Limb (tissue), 2 donors: ENCODE measurements around the gene PKNOX2.

Experiments
- DNase-seq, 2 donors: peaks; one replicate each; pipeline ENCODE4 v3.0.0-alpha.2; 2016; ENCODE audit errors: extremely low spot score in 2 of 2

The PKNOX2 gene, protein sequence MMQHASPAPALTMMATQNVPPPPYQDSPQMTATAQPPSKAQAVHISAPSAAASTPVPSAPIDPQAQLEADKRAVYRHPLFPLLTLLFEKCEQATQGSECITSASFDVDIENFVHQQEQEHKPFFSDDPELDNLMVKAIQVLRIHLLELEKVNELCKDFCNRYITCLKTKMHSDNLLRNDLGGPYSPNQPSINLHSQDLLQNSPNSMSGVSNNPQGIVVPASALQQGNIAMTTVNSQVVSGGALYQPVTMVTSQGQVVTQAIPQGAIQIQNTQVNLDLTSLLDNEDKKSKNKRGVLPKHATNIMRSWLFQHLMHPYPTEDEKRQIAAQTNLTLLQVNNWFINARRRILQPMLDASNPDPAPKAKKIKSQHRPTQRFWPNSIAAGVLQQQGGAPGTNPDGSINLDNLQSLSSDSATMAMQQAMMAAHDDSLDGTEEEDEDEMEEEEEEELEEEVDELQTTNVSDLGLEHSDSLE

DNA sequence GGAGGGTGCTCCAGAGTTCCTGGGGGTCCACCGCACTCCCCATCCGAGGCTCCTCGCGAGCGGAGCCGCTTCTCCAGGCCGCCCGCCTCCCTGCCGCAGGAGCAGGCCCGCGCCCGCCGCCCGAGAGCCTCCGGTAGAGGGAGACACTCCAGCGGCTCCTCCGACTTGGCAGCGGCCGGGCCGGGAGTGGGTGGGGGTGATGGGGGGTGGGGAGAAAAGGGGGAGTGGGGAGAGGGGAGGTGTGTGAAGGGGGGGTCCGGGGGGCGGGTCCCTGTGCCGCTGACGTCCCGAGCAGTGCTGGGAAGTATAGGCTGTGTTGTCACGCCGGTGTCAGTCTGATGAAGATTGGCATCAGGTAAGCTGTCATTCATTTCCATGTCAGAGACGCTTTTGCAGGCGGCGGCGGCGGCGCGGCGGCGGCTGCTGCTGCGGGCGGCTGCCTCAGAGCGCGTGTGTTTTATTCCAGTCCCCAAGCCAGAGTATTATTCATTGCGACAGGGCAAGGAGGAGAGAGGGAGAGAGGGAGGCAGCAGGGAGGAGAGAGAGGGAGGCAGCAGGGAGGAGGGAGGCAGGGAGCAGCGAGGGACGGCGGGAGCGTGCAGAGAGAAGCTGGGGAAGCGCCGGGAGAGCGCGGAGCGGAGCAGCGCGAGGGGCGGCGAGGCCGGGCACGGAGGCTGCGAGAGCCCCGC, at the start of gene PKNOX2:
TSS of gene PKNOX2 (plus strand) at position 330 of the 689 bp plus-strand sequence. CDS start 186,555 bp downstream, outside the sequence.
- peak; percentile 85 to 96 for DNase-seq

DNA sequence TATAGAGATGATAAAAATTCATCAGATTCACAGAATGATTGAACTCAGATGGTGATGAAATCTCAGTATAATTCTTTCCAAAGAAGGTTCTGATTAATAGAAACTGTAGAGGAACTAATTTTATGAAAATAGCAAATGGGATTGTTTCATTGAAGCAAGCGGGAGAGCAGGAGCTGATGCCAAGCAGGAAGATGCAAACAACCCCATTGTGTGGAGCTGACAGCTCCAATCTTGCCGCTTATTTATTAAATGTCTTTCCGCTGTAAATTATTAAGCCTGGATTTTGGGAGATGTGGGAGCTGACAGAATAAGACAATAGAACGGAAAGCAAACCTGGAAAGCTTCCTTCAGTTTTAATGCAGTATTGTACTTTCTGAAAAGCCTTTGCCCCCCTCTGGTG, 47.1 kb upstream of the PKNOX2 start:
- no peak for DNase-seq

DNA sequence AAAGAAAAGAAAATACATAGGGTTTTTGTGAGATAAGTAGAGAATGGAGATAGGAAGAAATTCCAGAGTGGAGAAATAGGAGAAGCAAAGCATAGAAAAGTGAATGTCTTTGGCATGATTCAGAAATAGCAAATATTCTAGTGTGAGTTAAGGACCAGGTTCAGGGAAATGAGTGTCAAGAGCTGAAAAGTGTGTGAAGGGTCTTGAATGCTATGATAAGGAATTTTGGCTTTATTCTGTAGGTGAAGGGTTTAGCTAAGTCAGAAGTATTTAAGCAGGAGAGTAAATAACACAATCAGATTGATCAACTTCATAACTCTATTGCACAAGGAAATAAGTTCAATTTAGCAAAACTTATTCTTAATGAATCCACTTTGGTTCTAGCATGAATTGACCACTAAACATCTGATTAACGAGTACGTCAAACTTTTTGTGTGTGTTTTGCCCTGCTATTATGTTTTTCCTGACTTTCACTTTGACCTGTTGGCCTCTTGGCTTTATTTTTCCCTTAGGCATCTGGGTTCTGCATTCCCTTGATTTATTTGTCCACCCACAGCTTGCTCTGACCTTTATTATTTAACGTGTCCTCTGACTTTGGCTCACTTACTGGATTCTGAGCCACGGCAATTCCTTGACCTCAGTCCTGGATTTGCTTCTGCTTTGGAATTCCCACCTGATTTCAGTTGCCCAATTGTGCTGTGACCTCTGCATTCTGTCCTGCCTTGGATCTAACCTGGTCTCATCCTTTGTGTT, 41.2 kb upstream of the PKNOX2 start:
- no peak for DNase-seq

DNA sequence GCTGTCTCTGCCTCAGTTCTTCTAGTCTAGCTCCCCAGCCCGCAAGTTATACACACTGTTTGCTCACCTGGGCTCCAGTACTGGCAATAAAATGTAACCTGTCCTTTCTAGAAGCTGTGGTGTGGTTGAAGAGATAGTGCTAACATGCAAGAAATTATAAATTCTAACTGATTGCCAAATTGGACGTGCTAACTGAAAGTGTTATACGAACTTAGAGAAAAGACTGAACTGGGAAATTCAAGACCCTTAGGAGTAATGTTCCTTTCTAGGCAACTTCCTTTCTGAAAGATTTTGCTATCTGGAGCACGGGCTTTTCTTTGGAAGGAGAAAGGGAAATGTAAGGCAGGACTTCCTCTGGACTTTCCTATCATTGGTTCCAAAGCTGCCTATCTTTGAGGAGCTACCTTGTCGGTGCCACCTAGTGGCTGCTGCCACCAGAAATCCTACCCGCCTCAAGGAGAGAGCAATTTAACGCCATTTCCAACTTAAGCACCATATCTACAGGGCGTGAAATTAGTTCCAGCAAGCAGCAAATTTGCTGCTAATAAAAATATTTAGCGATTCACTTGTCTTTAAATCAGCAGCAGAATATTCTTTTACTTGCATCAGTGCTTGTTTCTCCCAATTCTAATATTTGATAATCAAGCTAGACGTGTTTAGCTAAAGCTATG, 40.5 kb upstream of the PKNOX2 start:
- DNase-seq: peak; percentile 50 to 56

DNA sequence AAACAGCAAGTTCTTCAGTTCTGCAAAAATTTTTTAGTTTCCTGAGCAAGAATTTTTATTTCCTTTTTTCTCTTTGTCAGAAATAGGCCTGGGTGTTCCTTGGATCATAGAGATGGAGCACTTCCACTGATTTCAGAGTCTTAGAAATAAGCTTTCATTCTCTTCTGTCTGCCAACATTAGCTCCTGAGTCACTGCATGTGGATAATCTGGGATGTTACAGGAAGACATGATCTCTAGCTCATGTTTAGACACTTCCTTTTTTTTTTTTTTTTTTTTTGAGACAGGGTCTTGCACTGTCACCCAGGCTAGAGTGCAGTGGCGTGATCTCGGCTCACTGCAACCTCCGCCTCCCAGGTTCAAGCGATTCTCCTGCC, 39.9 kb upstream of the PKNOX2 start:
- DNase-seq: no peak

DNA sequence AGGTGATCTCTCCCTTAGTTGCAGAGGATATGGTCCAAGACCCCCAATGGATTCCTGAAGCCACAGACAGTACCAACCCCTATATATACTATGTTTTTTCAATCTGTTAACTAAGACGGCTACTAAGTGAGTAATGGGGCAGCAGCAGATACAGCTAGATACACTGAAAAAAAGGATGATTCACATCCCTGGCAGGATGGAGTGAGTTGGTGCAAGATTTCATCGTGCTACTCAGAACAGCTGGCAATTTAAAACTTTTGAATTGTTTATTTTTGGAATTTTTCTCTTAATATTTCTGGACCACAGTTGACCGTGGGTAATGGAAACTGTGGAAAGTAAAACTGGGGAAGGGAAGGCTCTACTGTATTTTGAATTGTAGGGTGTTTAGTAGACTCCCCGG, 36.1 kb upstream of the PKNOX2 start:
- no peak for DNase-seq

DNA sequence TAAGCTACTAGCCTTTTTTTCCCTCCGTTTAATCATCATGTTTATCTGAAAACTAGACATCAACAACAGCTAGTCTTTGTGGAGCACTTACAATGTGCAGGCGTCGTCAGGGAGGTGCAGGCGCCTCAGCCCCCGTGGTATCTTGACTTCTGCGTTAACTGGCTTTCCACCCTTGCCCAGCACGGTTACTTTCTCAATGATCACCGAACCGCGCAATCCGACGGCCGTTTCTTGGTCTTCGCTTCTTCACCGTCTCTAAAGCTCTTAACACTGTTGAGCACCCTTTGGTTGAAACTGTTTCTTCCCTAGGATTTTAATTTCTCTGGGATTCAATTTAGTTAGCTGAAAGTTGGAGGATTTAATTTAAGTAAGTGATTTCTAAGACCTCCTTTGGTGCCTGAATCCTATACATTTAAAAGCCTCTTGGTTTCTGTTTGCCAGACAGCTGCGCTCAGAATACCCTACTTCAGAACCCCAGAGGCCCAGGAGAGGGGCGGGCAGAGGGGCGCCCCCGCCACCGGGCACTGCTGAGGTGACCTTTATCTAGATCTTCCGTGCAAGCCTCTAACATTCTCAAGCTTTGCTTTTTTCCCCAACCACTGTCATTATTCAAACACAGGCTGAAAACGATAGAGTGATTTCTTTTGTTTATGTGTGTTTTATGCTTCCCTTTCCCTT, 35.1 kb upstream of the PKNOX2 start:
- no peak for DNase-seq

DNA sequence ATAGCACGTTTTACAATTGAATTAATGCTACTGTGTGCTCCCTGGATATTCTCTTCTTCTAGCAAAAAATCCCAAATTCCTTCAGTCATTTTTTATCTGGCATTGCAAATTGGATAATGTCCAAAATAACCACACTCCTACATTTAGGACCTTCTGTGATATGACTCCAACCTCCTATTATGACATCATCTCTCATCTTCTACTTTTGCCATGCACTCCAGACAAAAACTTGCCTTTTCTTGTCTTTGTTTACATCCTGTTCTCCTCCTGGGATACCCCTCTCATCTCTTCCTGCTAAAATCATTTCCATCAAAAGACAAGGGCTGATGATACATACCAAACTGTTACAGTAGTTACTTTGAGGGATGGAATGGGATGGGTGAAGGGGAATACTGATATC, 32.5 kb upstream of the PKNOX2 start:
- no peak for DNase-seq

DNA sequence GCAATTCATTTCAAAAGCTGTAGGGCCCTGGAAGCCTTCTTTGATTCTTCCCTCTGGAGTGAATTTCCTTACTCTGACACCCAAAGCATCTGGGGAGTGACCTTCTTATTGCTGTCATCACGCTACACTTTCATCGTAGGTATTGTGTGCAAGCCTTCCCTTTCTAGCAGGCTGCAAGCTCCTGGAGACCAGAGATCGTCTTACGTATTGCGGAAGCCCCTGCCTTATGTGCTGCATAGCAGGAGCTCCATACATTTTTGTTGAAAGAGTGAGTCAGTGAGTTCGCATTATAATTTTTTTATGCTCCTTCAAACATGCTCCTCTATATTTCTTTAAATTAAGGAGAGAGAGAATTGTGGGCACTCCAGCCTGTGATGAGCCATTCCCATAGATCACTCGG, 32.0 kb upstream of the PKNOX2 start:
- DNase-seq: no peak

DNA sequence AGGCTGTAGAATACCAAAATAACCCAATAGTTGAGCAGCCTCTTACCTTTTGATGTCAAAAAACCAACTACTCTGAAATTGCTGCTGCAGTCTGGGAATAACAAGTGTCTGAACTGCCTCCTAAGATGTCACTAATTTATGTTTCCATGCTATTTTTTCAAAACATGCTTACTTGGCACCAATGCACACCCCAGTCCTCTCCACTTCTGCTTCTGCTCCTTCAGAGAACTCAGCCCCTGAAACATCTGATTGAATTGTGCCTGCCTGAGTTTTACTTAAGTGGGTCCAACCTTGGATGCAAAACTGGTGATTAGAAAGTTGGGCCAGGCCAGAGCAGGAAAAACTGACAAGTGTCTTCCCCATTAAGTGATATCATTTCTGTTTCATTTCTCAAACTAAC, 28.6 kb upstream of the PKNOX2 start:
- no peak for DNase-seq

DNA sequence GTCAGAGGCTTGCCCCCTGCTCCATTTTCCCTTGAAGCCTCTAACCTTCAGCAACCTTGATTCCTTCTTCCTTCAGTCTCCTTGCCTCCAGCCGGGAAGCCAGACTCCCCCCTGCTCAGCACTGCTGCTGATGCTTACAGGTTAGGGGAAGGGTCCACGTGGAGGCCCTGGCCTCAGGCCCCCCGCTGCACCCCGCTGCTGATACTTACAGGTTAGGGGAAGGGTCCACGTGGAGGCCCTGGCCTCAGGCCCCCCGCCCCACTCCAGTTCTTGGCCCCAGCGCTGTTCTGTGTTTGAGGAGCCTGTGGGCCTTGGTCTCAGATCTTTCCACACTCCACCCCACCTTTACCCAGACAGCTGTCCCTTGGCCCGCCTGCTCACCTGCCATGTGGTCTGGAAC, 25.6 kb upstream of the PKNOX2 start:
- no peak for DNase-seq

DNA sequence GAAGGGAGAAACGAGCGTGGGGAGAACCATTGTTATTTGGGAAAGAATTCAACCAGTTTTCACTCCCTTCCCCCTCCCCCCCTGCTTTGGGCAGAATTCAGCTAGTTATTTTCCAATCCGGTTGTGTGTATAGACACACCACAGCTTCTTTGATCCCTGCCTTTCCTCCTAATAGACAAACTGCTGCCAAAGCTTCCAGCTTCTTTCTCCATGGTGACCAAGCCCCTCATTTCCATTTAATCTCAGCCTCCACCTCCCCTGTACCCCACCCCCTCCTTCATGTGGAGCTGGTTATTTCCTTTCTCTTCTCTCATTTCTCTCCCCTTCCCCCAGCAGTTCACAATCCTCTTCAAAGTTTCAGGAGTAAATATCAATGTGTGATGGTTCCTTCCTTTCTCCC, 24.8 kb upstream of the PKNOX2 start:
- no peak for DNase-seq

DNA sequence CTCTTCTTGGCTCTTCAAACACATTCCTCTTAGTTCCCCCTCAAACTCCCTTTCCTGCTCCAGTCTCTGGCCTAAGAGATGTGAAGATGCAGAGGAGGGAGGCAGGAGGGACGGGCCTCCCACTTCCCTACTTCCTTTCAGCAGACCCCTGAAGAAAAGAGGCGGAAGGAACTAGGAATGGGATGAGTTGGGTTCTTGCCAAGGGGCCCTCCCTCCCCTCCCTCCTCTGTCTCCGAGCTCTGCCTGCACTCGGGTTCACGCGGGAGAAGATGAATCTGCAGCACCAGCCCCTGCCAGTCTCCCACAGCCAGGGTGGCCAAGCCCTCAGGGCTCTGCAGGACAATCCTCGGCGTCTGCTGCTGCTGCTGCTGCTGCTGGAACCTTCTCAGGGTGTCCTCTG, 24.3 kb upstream of the PKNOX2 start:
- DNase-seq: peak; percentile 40 to 74

DNA sequence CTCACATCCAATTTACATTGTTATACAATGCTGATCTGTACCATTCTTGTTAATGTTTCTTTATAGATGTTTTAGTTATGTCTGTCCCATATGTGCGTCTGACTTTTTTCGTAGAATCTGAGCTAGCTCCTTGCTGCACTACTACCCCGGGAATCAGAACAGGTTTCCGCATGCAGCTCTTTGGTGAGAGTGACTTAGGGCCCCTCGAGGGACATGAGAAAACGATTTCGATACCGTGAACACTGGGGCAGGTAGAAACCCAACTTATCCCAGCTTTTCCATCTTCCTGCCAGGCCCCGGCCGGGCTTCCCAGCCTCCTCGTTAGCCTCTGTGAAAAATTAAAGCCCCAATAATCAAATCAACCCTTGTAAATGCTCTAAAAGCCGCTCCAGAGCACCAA, 23.4 kb upstream of the PKNOX2 start:
- DNase-seq: no peak

DNA sequence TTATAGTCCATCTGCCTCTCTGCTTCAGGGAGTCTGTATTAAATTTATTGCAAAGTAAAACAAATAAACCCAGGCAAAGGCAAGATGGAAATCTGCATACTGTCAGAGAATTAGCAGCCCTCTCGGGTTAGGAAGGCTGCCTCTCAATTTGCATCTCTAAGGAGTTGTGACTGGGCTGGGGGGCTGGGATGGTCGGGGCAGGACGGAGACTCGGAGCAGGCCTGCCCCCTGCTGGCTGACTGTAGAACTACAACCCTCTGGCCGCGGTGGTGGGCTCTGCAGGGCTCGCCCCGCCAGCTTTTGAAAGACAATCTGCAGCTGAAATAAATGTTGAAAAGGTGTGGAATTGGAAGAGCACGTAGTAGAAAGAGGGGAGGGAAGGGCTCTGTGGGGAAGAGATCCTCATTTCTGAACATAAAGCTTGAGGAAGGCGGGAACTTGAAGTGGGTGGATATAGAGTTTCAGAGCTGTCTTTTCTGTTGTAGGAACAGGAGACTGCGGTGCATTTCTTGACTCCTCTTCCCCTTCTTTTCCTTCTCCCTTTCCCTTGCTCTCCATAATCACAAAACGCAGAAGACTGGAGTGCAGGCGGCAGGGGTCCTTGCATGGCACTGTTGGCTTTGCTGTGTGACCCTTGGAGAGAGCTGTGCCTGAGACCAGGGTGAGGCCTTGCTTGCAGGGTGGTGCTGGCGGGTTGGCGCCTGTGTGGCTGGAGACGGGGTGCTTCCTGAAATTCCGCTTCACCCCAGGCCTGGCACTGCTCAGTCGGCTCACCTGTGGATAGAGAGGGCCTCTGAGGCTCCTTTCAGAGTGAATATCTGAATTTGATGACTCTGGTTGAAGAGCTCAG, 22.6 kb upstream of the PKNOX2 start:
- DNase-seq: peak; percentile 47 to 87

DNA sequence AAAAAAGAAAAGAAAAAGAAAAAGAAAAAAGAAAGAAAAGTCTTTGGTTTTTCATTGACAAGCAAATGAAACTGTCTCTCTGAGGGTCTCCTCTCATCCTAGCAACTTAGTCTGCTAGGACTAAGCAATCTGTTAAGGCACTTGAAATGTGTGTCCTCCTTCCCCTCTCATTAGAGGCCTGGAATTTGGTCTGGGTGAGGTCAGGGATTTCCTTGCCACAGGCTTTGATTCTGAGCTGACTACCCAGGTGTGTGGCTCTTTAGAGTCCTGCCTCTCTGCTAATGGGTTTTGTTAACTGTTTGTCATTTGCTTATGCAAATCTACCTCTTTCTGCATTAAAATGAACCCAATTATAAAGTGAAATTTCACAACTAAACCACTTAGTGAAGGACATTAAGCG, 18.3 kb upstream of the PKNOX2 start:
- peak in 1 of 2 donors; percentile 19 for DNase-seq

DNA sequence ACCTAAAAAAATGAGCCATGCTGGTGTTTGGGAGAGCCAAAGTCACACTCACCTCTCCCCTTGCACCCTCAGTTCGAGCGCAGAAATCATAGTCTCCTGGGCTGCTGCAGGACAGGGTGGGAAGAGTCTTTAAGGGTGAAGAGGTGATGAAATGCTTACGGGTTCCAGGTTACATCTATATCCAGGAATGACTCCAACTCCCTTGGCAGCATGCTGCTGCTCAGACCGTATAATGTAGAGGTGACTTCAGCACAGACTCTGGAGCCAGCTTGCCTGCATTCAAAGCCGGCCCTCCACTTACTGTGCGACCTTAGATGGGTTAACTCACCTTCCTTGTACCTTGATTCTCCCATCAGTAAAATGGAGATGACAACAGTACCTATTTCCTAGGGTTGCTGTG, 17.3 kb upstream of the PKNOX2 start:
- DNase-seq: no peak

DNA sequence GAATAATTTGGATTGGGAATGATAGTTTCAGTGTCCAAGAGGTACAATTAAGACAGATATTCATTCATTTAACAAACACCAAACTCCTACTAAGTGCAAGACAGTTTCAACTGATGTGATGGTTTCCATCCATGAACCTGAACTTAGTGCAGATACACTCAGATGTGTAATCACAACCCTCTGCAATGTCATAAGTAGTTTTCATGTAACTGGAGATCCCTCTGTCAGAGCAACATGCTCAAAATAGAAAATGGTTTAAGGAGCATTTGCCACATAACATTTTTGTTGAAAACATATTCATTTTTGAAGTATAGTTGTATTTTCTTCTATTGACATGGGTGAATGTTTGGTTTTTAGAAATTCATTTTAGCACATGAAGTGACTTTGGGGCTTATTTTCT, 16.5 kb upstream of the PKNOX2 start:
- no peak for DNase-seq

DNA sequence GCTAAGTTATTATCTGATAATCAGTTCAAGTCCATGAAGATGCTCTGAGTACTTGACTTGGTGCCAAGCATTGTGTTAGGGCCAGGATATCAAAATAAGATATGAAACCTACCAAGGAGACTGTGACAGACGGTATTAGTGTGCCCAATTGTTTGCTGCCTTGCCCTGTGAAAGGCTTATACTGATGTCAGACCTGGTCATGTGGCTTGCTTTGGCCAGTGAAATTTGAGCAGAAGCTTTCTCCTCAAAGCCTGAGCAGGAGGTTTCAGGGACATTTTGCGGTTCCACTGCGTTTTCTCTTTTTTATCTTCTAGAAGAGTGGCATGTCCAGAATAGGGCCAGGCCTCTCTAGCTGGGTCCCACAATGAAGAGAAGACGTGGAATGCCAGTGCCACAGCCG, 15.8 kb upstream of the PKNOX2 start:
- peak in 1 of 2 donors; percentile 10 for DNase-seq

DNA sequence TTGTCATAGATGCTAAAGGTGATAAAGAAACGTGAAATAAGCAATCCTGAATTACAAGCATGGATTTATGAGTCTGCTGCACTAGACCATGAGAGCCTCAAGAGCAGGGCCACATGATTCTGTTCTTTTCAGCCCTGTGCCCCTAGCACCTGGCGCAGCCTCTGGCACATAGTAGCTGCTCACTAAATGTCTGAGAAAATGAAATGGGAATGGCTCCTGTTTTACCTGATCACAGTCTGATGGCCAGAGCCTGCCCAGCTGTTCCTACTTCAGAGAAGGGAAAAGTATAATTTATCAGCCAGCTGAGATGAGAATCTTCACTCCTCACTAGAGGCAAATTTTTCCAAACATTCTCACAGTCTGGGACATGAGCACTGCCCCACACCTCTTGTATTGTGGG, 10.7 kb upstream of the PKNOX2 start:
- no peak for DNase-seq
